Ecto neural progenitor cell (in vitro differentiated cells): ENCODE results near the gene MZT2B.
"Not testable (repeated sequence)": the region's sequence is repeated elsewhere in the genome, so short reads cannot be mapped to it uniquely, and the experiment has no call there.

Source experiments
- DNase-seq: peaks from one replicate; pipeline ENCODE4 v3.0.0-alpha.2; 2018; ENCODE audit warnings: low spot score

Gene MZT2B

GRCh38 chr2:130152816-130153595, 29.1 kb upstream of the MZT2B start:
- no peak for DNase-seq

GRCh38 chr2:130153721-130154422, 28.2 kb upstream of the MZT2B start:
- DNase-seq, result not testable (repeated sequence)

DNA sequence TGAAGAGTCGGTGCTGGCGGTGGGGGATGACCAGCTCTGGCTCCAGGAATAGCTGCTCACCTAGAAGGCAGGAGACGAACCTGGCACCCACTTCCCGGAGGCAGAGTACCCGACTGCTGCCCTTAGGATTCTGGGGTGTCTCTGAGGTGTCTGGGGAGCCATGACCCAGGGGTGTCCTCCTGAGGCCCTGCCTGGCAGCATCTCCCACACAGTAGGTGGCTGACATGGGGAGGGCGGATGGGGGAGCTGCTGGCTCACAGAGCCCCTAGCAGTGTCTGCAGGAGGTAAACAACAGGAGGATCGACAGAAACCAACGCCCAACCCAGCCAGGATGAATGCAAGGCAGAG, 27.7 kb upstream of the MZT2B start:
- DNase-seq, result not testable (repeated sequence)

- no peak for DNase-seq
These were observed 27.0 kb upstream of the MZT2B start for GRCh38 chr2:130154773-130155765.

DNA sequence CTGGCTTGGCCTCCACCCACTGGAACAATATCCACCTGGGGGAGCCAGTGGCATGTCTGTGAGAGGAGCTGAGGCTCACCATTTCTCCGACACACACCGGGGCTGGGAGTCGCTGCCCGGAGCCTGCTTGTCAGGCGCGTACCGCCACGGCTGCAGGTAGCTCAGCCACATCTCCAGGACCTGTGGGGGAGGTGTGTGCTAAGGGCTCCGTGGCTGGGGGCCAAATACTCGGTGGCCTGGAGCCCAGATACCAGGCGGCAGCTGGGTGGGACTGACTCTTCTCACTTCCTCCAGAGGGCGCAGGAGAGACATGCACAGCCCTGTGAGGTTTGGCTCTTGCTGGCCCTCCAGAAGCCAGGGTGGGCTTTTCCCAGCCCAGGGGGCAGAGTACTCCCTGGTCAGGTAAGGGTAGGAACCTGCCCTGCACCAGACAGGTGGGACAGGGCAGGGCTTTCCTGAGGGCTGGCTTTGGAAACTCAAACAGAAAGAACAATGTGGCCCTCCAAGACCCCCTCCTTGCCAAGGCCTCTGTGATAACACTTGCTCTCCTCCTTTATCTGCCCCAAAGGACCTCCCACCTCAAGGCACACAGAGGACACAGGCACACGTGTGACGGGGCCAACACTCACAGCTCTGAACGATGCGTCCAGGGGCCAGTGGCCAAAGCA, 26.0 kb upstream of the MZT2B start:
- DNase-seq, result peak; percentile 63

GRCh38 chr2:130156624-130157004, 25.4 kb upstream of the MZT2B start:
- no peak for DNase-seq

- not testable (repeated sequence) for DNase-seq
These were observed 24.7 kb upstream of the MZT2B start for GRCh38 chr2:130157354-130157753.

- DNase-seq, result not testable (repeated sequence)
These were observed 24.1 kb upstream of the MZT2B start for GRCh38 chr2:130157825-130158514.

DNA sequence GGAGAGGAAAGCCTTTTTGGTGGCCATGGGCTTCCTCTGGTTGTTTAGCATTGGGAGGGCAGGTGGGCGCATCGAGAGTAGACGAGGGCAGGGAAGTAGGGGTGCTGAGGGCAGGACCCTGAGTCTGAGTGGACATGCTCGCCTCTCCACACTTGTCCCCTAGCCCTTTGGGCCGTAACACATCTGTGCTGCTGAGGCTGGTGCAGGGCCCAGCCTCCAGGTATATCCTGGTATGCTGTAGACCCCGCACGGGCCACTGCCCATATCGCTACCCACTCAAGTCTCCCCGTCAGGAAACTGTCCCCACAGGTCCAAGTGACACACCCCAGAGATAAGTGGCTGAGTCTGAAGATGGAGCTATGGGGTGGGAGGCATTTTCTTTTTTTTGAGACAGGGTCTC, 23.4 kb upstream of the MZT2B start:
- DNase-seq, result no peak

GRCh38 chr2:130159376-130159775, 22.7 kb upstream of the MZT2B start:
- DNase-seq, result not testable (repeated sequence)

DNA sequence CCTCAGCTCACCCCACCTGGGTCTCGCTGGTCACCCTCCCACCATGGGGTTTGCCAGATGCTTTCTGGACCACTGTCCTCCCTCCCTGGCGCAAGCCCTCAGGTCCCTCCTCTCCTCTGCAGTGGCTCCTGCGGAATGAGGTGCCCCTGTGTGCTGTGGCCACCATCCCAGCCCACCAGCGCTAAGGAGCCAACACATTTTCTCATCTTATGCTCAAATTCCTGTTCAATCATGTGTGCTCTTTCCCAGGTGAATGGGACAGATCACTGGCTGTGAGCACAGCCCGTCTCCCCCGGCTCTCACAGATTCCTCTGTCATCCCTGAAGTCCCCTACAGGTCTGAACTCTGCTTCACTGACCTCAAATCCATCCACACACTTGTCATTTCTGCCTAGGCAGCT, 21.9 kb upstream of the MZT2B start:
- no peak for DNase-seq

DNA sequence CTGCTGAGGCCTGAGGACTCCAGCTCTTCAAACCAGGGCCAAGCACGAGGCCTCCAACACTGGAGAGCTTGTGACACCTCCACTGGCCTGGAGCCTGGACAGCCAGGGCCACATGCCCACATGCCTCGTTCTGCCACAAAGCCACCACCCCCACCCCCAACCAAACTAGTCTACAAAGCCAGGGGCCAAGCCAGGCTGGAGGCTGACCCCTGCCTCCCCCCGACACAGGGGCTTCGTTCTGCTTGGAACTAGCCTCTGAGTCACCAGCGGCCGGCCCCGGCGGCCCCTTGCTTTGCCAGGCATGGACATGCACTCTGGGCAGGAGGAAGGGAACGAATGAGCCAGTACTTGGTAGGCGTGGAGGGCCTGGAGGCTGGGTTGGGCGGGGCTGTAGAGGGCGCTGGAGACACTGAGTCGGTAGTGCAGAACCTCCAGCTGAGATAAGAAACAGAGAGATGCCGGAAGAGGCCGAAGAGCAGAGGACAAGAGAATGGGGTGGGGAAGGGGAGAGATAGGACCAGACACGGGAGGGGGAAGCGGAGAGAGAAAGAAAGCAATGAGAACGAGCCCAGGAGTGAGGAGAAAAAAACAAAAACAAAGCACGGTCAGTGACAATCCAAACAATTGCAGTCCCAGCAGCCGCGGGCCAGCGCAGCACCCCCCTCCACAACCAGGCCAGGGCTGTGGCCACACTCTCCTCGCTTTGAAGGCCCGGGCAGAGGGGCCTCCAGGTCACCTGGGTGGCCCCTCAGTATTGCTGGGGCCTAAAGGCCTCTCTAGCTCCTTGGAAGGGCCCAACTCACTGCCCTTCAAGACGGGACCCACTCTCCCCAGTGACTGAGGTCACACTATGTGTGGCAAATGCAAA, 21.0 kb upstream of the MZT2B start:
- not testable (repeated sequence) for DNase-seq

DNA sequence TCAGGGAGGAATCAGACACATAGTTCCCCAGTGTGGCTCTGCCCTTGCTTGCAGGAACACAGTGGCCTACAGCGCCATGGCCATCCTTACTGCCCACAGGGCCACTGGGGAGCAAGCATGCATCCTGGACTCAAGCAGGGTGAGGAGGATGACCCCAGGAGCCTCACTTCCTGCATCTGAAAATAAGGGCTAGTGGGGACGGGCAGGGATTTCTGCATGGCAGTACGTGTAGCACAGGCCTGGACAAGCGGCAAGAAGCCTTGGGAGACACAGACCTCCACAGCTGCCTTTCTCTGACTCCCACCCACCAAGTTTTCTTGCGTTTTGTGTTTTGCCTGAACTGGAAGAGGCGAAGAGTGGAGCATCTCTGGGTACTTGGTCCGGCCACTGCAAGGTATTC, 19.6 kb upstream of the MZT2B start:
- DNase-seq, result not testable (repeated sequence)

- no peak for DNase-seq
These were observed 19.1 kb upstream of the MZT2B start for GRCh38 chr2:130162968-130163367.

DNA sequence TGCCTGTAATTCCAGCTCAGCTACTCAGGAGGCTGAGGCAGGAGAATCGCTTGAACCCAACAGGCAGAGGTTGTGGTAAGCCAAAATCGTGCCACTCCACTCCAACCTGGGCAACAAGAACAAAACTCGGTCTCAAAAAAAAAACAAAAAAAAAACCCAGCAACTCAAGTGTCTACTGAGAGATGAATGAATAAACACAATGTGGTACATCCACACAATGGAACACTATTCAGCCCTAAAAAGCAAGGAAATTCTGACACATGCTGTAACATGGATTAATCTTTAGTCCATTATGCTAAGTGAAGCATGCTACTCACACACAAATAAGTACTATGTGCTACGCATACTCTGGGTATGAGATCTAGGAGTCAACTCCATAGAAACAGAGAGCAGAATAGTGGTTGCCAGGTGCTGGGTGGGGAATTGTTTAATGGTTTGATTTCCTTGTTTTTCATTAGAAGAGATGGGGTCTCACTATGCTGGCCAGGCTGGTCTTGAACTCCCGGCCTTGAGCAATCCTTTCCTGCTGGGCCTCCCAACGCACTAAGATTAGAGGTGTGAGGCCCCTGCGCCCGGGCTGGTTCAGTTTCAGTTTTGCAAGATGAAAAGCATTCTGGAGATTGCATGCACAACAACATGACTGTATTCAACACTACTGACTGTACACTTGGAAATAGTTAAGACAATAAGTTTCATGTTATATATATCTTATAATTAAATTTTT, 16.6 kb upstream of the MZT2B start:
- DNase-seq, result no peak

- not testable (repeated sequence) for DNase-seq
These were observed 15.5 kb upstream of the MZT2B start for GRCh38 chr2:130166611-130167010.

DNA sequence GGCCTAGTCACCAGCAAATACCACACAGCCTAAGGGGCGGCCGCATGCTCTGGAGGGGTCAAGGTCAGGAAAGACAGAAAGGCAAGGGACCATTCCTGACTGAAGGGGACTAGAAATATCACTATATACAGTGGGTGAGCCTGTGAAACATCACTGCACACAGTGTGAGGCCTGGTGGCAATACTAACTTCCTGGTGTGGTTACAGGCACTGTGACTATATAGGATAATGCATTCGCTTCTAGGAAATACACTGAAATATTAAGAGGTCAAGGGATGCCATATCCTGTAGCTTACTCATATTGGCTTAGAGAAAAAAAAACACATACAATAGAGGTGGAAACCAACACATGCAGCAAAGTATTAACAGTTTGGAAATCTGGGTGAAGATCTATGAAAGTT, 12.9 kb upstream of the MZT2B start:
- DNase-seq, result not testable (repeated sequence)

DNA sequence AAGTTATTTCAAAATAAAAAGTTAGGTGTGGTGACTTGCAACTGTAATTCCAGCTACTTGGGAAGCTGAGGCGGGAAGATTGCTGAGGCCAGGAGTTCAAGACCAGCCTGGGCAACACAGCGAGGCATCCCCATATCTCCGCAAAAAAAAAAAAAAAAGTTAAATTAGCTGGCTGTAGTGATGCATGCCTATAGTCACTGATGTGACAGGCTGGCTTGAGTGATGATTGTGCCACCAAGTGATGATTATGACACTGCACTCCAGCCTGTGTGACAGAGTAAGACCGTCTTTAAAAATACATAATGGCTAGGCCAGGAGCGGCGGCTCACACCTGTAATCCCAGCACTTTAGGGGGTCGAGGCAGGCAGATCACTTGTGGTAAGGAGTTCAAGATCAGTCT, 12.2 kb upstream of the MZT2B start:
- DNase-seq, result no peak

DNA sequence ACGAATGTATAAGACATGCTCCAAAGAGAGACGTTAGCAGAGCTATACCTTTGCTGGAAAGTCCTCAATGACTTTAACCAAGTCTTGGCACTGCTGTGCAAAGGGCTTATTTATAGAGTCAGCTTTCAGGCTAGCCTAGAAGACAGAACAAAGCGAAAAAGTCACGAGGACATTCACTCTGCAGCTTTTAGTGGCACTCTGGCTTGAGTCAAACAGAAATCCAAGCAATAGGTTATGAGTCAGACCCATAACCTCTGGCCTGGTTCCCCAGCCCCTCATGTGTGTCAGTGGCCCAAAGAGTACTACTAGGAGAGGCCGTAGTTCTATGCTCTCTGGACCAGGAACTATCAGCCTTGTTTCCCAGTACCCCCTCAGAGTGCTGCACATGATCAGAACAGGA, 7.2 kb upstream of the MZT2B start:
- not testable (repeated sequence) for DNase-seq
